NCI-H1105 treated with DMSO at 0.1 percent for 48 hours (cell line): ENCODE data around the gene MED13L.
A peak's percentile ranks its signal among the peaks of the same experiment; 100 is the strongest.
"Not testable (repeated sequence)": the region's sequence is repeated elsewhere in the genome, so short reads cannot be mapped to it uniquely, and the experiment has no call there.

Experiments used
- DNase-seq: peaks from one replicate; lab custom pipeline; 2025; lab: John Stamatoyannopoulos, UW

The MED13L gene

GRCh38 chr12:116055895-116056607 is 221.4 kb downstream of the MED13L start:
- DNase-seq = no peak

DNA sequence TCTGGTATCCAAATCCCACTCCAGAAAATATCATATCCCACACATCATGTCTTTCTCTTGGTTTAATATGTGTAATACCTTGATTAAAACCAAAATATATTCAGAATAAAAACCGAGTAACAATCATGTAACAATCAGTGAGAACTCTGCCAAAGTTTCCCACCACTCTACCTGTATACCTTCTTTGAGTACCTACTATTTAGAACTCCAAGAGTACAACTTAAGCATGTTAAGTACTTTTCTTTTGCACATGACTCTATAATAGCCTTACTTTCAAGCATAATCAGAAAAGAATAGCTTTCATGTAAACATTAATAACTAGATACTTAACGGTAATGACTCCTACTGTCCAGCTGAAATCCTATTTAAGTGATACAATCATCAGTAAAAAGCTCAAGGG is 223.2 kb downstream of the MED13L start:
- no peak for DNase-seq

- no peak for DNase-seq
These were observed 223.9 kb downstream of the MED13L start for GRCh38 chr12:116053479-116054200.

- DNase-seq = peak; percentile 43
These were observed 227.2 kb downstream of the MED13L start for GRCh38 chr12:116050275-116050674.

DNA sequence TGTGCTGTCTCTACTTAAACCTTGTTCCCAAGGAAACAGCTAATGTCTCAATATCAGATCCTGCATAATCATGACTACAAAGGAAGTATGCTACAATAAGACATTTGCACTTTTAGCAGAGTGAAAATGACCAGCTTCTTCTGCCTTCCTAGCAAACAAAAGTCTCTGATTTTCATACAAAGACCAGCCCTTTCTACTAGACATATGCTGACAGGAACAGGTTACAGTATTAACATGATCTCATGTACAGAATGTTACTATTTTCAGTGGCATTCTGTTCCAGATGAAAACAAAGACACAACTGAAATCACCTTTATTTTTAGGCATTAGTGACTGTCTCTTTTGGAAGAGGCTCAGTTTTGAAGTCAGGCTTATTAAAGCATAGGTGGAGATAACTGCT is 228.6 kb downstream of the MED13L start:
- DNase-seq = no peak

- no peak for DNase-seq
These were observed 231.5 kb downstream of the MED13L start for GRCh38 chr12:116046039-116046438.

DNA sequence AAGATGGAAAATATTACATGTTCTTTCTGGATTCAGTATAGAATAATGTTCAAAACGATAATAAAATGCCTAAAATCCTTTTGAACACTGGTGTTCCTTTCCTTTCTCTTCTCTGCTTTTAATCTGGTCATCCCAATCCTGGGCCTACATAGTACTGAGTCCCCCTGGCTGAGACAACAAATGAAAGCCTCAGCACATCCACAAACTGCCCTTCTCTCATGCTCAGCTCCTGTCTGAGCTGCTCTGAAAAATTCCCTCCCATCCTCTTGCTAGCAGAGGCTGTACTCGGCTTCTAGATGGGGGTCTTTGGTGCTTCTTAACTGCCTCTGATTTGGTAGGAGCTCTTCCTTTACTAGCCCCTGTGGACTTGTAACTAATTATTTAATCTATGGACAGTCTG is 232.3 kb downstream of the MED13L start:
- DNase-seq = no peak

GRCh38 chr12:116043659-116044535 is 233.6 kb downstream of the MED13L start:
- DNase-seq = peak; percentile 36

- DNase-seq = no peak
These were observed 237.1 kb downstream of the MED13L start for GRCh38 chr12:116040402-116040801.

DNA sequence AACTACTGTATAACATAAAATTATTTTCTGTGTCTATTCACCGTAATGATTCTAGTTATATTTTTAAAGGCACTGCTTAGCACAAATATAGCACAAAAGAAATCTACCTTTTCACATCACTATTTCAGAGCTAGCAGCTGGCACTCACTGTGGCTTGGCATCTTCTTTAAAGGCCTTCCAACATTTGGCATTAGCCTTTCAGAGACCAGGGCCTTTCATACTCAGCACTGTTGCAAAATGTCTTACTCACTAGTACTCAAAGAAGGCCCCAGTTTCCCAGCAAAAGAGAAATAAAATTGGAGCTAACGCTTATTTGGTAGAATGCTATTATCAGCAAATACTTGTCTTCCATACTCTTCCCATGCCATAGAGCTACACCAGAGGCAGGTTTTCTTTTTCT is 238.4 kb downstream of the MED13L start:
- no peak for DNase-seq

DNA sequence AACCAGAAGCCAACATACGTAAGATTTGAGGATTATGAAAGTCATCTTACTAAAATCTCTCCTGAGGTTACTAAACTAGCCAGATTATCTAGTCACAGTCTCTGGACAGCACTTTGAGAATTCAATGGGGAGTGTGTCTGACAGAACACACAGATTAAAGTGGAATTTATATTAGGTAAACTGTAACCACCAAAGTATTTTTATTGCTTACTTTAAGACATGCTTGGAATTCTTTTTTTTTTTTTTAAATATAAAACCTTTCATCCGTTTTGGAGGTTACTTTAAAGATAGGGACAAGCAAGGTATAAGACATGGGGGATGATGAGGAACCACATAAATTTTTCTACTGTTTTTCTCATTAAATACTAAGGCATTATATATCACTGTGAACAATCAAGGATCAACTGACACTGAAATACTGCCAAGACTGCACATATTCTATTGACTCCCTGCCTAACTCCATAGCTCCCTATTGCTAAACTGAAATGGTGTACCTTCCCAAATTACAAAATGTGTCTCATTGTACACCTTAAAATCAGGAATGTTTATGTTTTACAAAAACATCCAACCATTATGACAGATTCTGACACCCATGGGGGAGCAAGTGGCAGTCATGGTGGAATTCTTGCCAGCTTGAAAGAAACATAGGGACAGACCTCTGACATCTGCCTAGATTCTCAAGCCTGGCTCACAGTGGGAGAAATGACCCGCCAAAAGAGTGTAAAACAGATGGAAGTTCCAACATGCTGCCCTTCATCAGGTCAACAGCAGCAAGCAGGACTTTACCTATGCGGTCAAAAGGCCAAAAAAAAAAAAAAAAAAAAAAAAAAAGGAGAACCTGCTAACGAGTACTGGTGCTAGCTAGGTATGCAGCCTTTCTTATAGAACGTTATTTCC is 239.3 kb downstream of the MED13L start:
- no peak for DNase-seq

DNA sequence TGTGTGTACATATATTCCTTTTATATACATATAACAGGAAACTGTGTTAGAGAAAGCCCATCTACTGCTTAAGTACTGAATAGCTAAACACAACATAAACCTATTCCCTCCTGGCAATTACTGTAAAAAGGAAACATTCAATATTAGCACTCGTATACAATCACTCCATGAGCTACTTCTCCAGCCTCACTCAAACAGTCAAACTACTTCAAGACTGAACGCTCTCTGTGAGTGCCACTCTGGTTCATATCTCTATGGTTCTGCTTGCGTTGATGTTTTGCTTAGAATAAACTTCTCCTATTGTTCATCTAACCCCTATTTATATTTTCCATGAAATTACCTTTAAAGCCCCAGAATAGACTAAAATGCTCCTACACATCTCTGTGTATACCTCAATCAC is 243.7 kb downstream of the MED13L start:
- no peak for DNase-seq

DNA sequence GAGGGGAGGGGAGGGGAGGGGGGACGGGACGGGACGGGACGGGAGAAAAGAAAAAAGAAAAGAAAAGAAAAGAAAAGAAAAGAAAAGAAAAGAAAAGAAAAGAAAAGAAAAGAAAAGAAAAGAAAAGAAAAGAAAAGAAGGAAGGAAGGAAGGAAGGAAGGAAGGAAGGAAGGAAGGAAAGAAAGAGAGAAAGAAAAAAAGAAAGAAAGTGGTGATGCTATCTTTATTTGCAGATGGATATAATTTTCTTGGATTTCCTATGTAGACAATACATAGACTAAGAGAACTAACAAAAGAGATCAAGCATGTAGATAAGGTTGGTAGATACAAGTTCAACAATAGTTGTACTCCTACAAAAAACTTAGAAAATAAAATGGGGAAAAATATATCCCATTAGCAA is 245.9 kb downstream of the MED13L start:
- DNase-seq = not testable (repeated sequence)

DNA sequence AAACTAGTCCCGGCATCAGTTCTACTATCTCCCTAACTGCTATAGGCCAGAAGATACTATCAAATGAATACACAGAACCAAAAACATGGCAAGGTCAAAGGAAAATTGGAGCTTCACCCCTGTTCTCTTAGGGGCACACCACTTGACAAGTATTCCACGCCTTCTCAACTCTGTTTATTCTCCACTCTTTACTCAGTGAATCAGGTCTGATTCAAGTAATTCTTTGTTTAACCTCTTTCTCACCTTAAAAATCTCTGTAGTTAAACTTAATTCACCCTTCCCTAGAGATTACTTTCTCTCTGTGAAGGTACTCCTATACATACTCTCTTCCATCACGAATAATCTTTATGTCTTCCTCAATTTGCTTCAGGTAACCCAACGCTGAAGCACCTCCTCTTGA is 248.9 kb downstream of the MED13L start:
- DNase-seq = no peak

DNA sequence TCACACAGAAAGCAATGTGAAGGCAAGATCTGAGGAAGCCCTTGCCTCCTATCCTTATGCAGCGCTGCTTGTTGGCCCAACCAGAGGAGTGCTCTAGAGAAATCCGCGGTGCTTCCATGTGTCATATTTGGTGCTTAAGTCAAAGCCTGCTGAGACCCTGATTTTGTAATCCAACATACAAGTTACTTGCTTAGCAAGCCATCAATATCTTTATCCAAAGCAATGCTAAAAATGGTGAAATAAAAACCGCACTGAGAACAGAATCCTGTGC is 250.0 kb downstream of the MED13L start:
- DNase-seq = no peak

- no peak for DNase-seq
These were observed 250.5 kb downstream of the MED13L start for GRCh38 chr12:116026768-116027550.

DNA sequence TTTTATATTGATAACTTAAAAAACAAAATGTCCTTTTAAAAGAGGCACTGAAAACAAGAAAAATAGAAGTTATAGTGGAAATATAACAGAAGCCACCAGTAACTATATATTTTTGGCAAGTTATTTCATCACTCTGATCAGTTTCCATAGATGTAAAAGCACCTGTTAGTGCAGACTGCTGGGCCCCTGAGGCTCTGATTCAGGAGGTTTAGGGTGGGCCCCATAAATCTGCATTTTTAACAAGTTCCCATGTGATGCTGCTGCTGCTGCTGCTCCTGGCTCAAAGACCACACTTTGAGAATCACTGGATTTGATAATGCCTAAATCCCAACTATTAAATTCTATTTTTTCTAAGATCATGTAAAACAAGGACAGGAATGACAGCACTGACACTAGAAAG is 251.1 kb downstream of the MED13L start:
- DNase-seq = no peak

GRCh38 chr12:116024769-116025168 is 252.7 kb downstream of the MED13L start:
- no peak for DNase-seq

DNA sequence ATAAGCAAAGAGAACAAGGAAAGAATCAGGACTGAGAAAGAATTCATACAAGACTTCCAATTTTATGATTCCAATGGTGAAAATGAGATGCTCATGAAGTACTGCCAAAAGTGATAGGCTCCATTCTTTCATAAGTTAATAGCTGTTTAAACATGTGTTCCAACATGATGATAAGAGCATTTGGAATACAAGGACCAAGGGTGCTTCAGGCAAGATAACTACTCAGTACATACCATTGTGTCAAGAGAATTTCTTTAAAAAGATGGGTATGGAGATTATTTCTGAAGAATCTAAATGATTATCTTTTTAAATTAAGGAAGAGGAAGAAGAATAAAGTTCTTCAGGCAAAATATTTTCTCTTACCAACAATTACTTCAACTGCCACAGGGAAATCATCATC is 258.1 kb downstream of the MED13L start:
- DNase-seq = no peak

DNA sequence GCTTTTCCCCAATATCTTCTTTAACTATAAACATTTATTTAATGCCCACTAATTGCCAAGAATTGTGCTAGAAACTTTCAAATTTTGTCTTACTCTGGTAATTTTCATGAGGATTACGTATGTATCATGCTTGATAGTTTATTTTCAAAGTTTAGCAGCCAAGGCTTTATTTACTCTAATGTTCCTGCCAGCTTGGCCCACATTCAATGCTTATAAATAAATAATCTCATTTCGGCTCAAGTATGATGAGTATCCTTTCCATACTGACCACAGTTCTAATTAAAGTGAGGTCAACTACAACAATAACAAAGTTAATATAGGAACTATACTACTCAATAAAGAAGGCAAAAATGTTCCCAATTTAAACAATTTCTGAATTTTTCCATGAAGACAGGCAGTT is 259.2 kb downstream of the MED13L start:
- DNase-seq = no peak

GRCh38 chr12:116015525-116015924 is 262.0 kb downstream of the MED13L start:
- peak; percentile 41 for DNase-seq
